NT2/D1 (cell line): Measurements from ENCODE around the gene HDAC7.

Experiments used
- YY1 ChIP-seq: IDR thresholded peaks from 2 replicates; pipeline ENCODE4 v1.6.1; 2011; ENCODE audit not compliant: insufficient read length, insufficient read depth
- ZNF274 ChIP-seq: IDR thresholded peaks from 2 replicates; pipeline ENCODE4 v1.6.1; 2011; ENCODE audit warnings: mild to moderate bottlenecking, low read depth, low read length

- TF ChIP-seq ZNF274 (no peak), YY1 (no peak)
Observed at GRCh38 chr12:47824198-47824597, 4.5 kb upstream of the HDAC7 start.
